GM19372 (cell line): ENCODE data around the gene CALHM4.
"Not testable (repeated sequence)": the region's sequence is repeated elsewhere in the genome, so short reads cannot be mapped to it uniquely, and the experiment has no call there.

Source experiments
- ATAC-seq: cut with Tn5 transposase; IDR thresholded peaks from one replicate; pipeline ENCODE4 v1.9.1; 2021; ENCODE audit warnings: mild to moderate bottlenecking, low read depth, moderate library complexity; ENCODE audit not compliant: unreplicated experiment

CALHM4 gene

GRCh38 chr6:116571683-116572000 lies 18.1 kb downstream of the CALHM4 start:
- ATAC-seq = no peak

GRCh38 chr6:116572162-116572561 lies 18.6 kb downstream of the CALHM4 start:
- no peak for ATAC-seq

- no peak for ATAC-seq
These were observed 21.7 kb downstream of the CALHM4 start for GRCh38 chr6:116575227-116575626.

- ATAC-seq = no peak
These were observed 23.9 kb downstream of the CALHM4 start for GRCh38 chr6:116577486-116577885.

- no peak for ATAC-seq
These were observed 24.8 kb downstream of the CALHM4 start for GRCh38 chr6:116578335-116578734.

- ATAC-seq = no peak
These were observed 25.6 kb downstream of the CALHM4 start for GRCh38 chr6:116579143-116579542.

GRCh38 chr6:116580198-116580597 lies 26.6 kb downstream of the CALHM4 start:
- ATAC-seq = no peak

GRCh38 chr6:116586276-116586675 lies 32.7 kb downstream of the CALHM4 start:
- no peak for ATAC-seq

- no peak for ATAC-seq
These were observed 33.2 kb downstream of the CALHM4 start for GRCh38 chr6:116586738-116587137.

GRCh38 chr6:116595247-116595646 lies 41.7 kb downstream of the CALHM4 start:
- ATAC-seq = no peak

- ATAC-seq = no peak
These were observed 43.3 kb downstream of the CALHM4 start for GRCh38 chr6:116596815-116597214.

GRCh38 chr6:116603916-116604315 lies 50.4 kb downstream of the CALHM4 start:
- ATAC-seq = not testable (repeated sequence)

GRCh38 chr6:116604868-116605267 lies 51.3 kb downstream of the CALHM4 start:
- not testable (repeated sequence) for ATAC-seq

GRCh38 chr6:116605935-116606334 lies 52.4 kb downstream of the CALHM4 start:
- ATAC-seq = no peak
